Endothelial cell of umbilical vein (primary cell): Measurements from ENCODE around the gene CD34. TPM values are rescaled to one million over a fixed set of nuclear protein-coding genes. Genes with fewer than 3 reads are reported as not detected.

ENCODE experiments used
- BruUV-seq: library from RNA; stranded (reverse); fragments of 400-500 nt; replicated peaks from 2 replicates; lab custom pipeline; 2021; lab: Mats Ljungman, UMichigan
- CTCF ChIA-PET: fragments of 300-600, 350-600 bp; sonication (Branson Sonifier 250); formaldehyde crosslinking; loops from one replicate; lab custom pipeline; 2021; ENCODE audit warnings: antibody characterized with exemption, inconsistent platforms; lab: Charles Lee
- POLR2A ChIA-PET: fragments of 300-600, 350-600 bp; sonication (Branson Sonifier 250); formaldehyde crosslinking; loops from one replicate; lab custom pipeline; 2021; ENCODE audit warnings: antibody characterized with exemption, inconsistent platforms; lab: Charles Lee
- DNase-seq: peaks from one replicate; pipeline ENCODE4 v3.0.0-alpha.2; 2011; ENCODE audit warnings: low read depth, low spot score
- FAIRE-seq: peaks from 2 replicates; lab custom pipeline; 2011; peaks lifted over from hg19 to GRCh38; lab: Jason Lieb, UNC
- H2AFZ ChIP-seq: 2 replicates; pipeline ENCODE4 v1.6.0; 2012; ENCODE audit warnings: low read depth, low read length, control low read depth, inconsistent platforms
- H3K27ac ChIP-seq: 2 replicates; pipeline ENCODE4 v1.5.1; 2011; ENCODE audit warnings: low read depth, mild to moderate bottlenecking, control low read depth, low read length, moderate library complexity; ENCODE audit not compliant: insufficient read depth
- H3K27me3 ChIP-seq, 2 experiments: 2 replicates each; pipeline versions ENCODE4 v1.6.0 to v1.6.1; 2011; ENCODE audit warnings: low read length in 2 of 2, mixed read lengths in 1 of 2; ENCODE audit not compliant: control insufficient read depth in 2 of 2, insufficient read depth in 2 of 2
- H3K36me3 ChIP-seq, 2 experiments: 2 replicates in 1 of 2; 3 replicates in 1 of 2; pipeline ENCODE4 v1.5.1; 2011; ENCODE audit warnings: low read length in 2 of 2, mild to moderate bottlenecking in 1 of 2, moderate library complexity in 1 of 2; ENCODE audit not compliant: control insufficient read depth in 2 of 2, insufficient read depth in 2 of 2; ENCODE audit errors: extremely low read depth in 1 of 2
- H3K4me1 ChIP-seq: 3 replicates; pipeline ENCODE4 v1.5.1; 2011; ENCODE audit warnings: mild to moderate bottlenecking, low read length; ENCODE audit not compliant: control insufficient read depth, insufficient read depth; ENCODE audit errors: extremely low read depth
- H3K4me2 ChIP-seq: 2 replicates; pipeline ENCODE4 v1.6.1; 2011; ENCODE audit warnings: low read length, control low read depth, mixed read lengths; ENCODE audit not compliant: insufficient read depth
- H3K4me3 ChIP-seq, 3 experiments: fragments of 200-600 bp in 1 of 3; sonication (generic), shearing (Covaris generic) in 1 of 3; replicated peaks in 1 of 3; 2 replicates each; pipeline ENCODE4 v1.5.1; 2011 to 2016; ENCODE audit warnings: control low read depth in 3 of 3, low read length in 3 of 3, mild to moderate bottlenecking in 2 of 3, inconsistent platforms in 1 of 3, low read depth in 1 of 3, moderate library complexity in 1 of 3; ENCODE audit not compliant: insufficient read depth in 1 of 3
- H3K79me2 ChIP-seq: 2 replicates; pipeline ENCODE4 v1.6.0; 2012; ENCODE audit warnings: low read length, inconsistent platforms; ENCODE audit not compliant: control insufficient read depth, insufficient read depth
- H3K9ac ChIP-seq: replicated peaks from 2 replicates; pipeline ENCODE3; 2011; ENCODE audit warnings: low read length, control low read depth; ENCODE audit not compliant: insufficient read depth; ENCODE audit errors: extremely low read depth
- H3K9me1 ChIP-seq: replicated peaks from 3 replicates; pipeline ENCODE4 v1.6.0; 2011; ENCODE audit warnings: mild to moderate bottlenecking, low read length; ENCODE audit not compliant: control insufficient read depth, insufficient read depth; ENCODE audit errors: extremely low read depth
- H3K9me3 ChIP-seq: replicated peaks from 2 replicates; pipeline ENCODE4 v1.5.1; 2012; ENCODE audit warnings: low read length, inconsistent platforms; ENCODE audit not compliant: control insufficient read depth, insufficient read depth
- H4K20me1 ChIP-seq: replicated peaks from 2 replicates; pipeline ENCODE3; 2011; ENCODE audit warnings: mild to moderate bottlenecking, low read length; ENCODE audit not compliant: control insufficient read depth, insufficient read depth; ENCODE audit errors: extremely low read depth
- CTCF ChIP-seq, 2 donors: IDR thresholded peaks; 1 replicate in 1 of 2; 2 replicates in 1 of 2; pipeline ENCODE4 v1.5.1; 2011; ENCODE audit warnings: low read length in 2 of 2, mild to moderate bottlenecking in 2 of 2, moderate library complexity in 2 of 2, control low read depth in 1 of 2, inconsistent platforms in 1 of 2, low read depth in 1 of 2; ENCODE audit not compliant: insufficient read depth in 1 of 2; ENCODE audit errors: extremely low read depth in 1 of 2
- EZH2 ChIP-seq: IDR thresholded peaks from 2 replicates; pipeline ENCODE4 v1.6.1; 2012; ENCODE audit warnings: borderline replicate concordance, low read depth, mild to moderate bottlenecking, moderate library complexity, low read length, inconsistent platforms; ENCODE audit not compliant: severe bottlenecking
- FOS ChIP-seq: IDR thresholded peaks from 2 replicates; pipeline ENCODE4 v1.6.1; 2011; ENCODE audit warnings: mild to moderate bottlenecking, low read length, moderate library complexity, borderline replicate concordance; ENCODE audit not compliant: insufficient read depth
- GATA2 ChIP-seq: IDR thresholded peaks from 2 replicates; pipeline ENCODE4 v1.7.0; 2011; ENCODE audit warnings: low read depth, mild to moderate bottlenecking, moderate library complexity, mixed read lengths, low read length; ENCODE audit not compliant: insufficient read length, insufficient read depth
- JUN ChIP-seq: IDR thresholded peaks from 2 replicates; pipeline ENCODE4 v1.6.1; 2011; ENCODE audit warnings: borderline replicate concordance, low read depth; ENCODE audit not compliant: insufficient read length, insufficient read depth
- MYC ChIP-seq: IDR thresholded peaks from one replicate; pipeline ENCODE4 v1.6.1; 2011; ENCODE audit warnings: mild to moderate bottlenecking, low read depth, low read length
- POLR2A ChIP-seq: IDR thresholded peaks from 2 replicates; pipeline ENCODE4 v1.6.1; 2012; ENCODE audit warnings: low read depth, mild to moderate bottlenecking, control low read depth, low read length
- POLR2AphosphoS5 ChIP-seq: IDR thresholded peaks from 2 replicates; pipeline ENCODE4 v1.6.1; 2012; ENCODE audit warnings: low read depth, mild to moderate bottlenecking, control low read depth, low read length, moderate library complexity; ENCODE audit not compliant: insufficient read depth
- dilution Hi-C: fragments of 300-500 bp; cut with MboI; formaldehyde crosslinking; loops from one replicate; pipeline ENCODE4 v1.15.0; 2019; ENCODE audit warnings: low sequenced_read_pairs; ENCODE audit not compliant: extremely low pct_ligation_motif_present
- intact Hi-C: fragments of 100-400 bp; cut with micrococcal nuclease; formaldehyde crosslinking; loops from one replicate; pipeline ENCODE4 v1.10.0; 2022
- polyA plus RNA-seq, 4 experiments: library from polyadenylated mRNA; depleted of rRNA in 3 of 4; stranded (reverse) in 3 of 4; unstranded in 1 of 4; fragments of >200 nt; gene quantifications; 2 replicates each; pipeline versions ENCODE4 v1.2.1 to v1.2.3, GENCODE V29; 2011 to 2012; ENCODE audit warnings: missing spikeins in 1 of 4
- total RNA-seq: library from RNA; stranded (reverse); gene quantifications from 2 replicates; pipeline ENCODE4 v1.2.3, GENCODE V29; 2021

Gene CD34
- total and polyA plus RNA-seq, 2 donors (not counting 3 experiments of a cell fraction or from before 2014, with no cell fraction given): 102 to 174 TPM

DNA sequence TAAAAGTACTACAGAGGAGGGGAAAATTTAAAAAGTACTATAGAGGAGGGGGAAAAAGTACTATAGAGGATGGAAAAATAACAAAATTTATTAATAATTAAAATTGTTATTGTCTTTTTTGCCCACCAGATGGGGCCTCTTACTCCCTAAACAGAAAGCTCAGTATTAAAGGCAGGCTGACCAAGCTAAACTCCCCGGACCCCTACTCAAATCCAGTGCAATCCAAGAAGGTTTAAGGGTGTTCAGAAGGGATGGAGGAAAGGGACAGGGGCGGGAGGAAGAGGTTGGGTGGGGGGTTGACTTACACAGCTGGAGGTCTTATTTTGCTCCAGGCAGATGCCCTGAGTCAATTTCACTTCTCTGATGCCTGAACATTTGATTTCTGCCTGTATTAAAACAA lies 13.7 kb downstream of the CD34 start:
- peaks cover 6% of the 10 kb centered on the region for H3K4me1 ChIP-seq
- no peak overlapping the region for H3K4me2 ChIP-seq
- ChIA-PET CTCF (interaction anchor here (0.7 to 12.1 kb wide), 35 partner anchors 9 to 347 kb away, joined by 3 to 301 read pairs (median 7); partner anchors contain the start of genes CD46 and PLXNA2), POLR2A (interaction anchor here (0.6 to 2.0 kb wide), 2 partner anchors 10 to 66 kb away, joined by 4 to 8 read pairs; no protein-coding TSS in a partner anchor)
- peak; percentile 33 for FAIRE-seq
- H4K20me1 ChIP-seq: no peaks in the 10 kb centered on the region
- H3K9ac ChIP-seq: no peak overlapping the region
- no peak overlapping the region for H2AFZ ChIP-seq
- BruUV-seq: no TSS peak
- H3K36me3 ChIP-seq: no peaks in the 10 kb centered on the region
- no peak overlapping the region for H3K4me3 ChIP-seq
- no peaks in the 10 kb centered on the region for H3K27me3 ChIP-seq
- DNase-seq: peak; percentile 57
- intact Hi-C loops (loop anchor here (1.0 kb wide), 3 partner anchors 12 to 100 kb away; no protein-coding TSS in a partner anchor), dilution Hi-C loops (no loop called here)
- TF ChIP-seq CTCF (IDR thresholded peaks at IDR 0.05; ENCODE audit: extremely low read depth in 1 of 2, insufficient read depth in 1 of 2, low read depth in 1 of 2, low read length in 2 of 2) (peak; percentile 8 to 11), POLR2A (no peak)
- no peaks in the 10 kb centered on the region for H3K79me2 ChIP-seq
- H3K9me3 ChIP-seq: no peaks in the 10 kb centered on the region
- H3K27ac ChIP-seq: no peak overlapping the region
- no peaks in the 10 kb centered on the region for H3K9me1 ChIP-seq

GRCh38 chr1:207896547-207896946 lies 14.4 kb downstream of the CD34 start:
- CTCF ChIA-PET: interaction anchor here (0.6 to 12.1 kb wide), 32 partner anchors 10 to 348 kb away, joined by 3 to 301 read pairs (median 6); partner anchors contain the start of gene PLXNA2
- Histone ChIP-seq H3K4me2 (no peak overlapping the region), H4K20me1 (no peaks in the 10 kb centered on the region), H3K9me1 (no peaks in the 10 kb centered on the region), H3K36me3 (no peaks in the 10 kb centered on the region), H3K9me3 (no peaks in the 10 kb centered on the region), H3K27ac (no peak overlapping the region), H2AFZ (no peak overlapping the region), H3K79me2 (no peaks in the 10 kb centered on the region), H3K27me3 (no peaks in the 10 kb centered on the region), H3K4me1 (peaks cover 12% of the 10 kb centered on the region), H3K9ac (no peak overlapping the region), H3K4me3 (no peak overlapping the region)
- BruUV-seq: no TSS peak
- intact Hi-C loops: no loop called here
- POLR2A ChIA-PET: interaction anchor here (0.6 to 2.0 kb wide), 3 partner anchors 10 to 67 kb away, joined by 3 to 8 read pairs (median 4); no protein-coding TSS in a partner anchor
- FAIRE-seq (no peak), DNase-seq (no peak)
- TF ChIP-seq CTCF (IDR thresholded peaks at IDR 0.05; ENCODE audit: extremely low read depth in 1 of 2, insufficient read depth in 1 of 2, low read depth in 1 of 2, low read length in 2 of 2) (no peak), GATA2 (no peak), EZH2 (no peak), FOS (no peak), JUN (no peak), POLR2AphosphoS5 (no peak), POLR2A (no peak), MYC (no peak)
- dilution Hi-C loops: no loop called here
